Hepatic stellate cell (primary cell): Measurements from ENCODE around the gene ADCY3.
A peak's percentile ranks its signal among the peaks of the same experiment; 100 is the strongest.

Source experiments
- DNase-seq: peaks from one replicate; pipeline ENCODE4 v3.0.0; 2011; ENCODE audit warnings: low spot score

ADCY3 gene

DNA sequence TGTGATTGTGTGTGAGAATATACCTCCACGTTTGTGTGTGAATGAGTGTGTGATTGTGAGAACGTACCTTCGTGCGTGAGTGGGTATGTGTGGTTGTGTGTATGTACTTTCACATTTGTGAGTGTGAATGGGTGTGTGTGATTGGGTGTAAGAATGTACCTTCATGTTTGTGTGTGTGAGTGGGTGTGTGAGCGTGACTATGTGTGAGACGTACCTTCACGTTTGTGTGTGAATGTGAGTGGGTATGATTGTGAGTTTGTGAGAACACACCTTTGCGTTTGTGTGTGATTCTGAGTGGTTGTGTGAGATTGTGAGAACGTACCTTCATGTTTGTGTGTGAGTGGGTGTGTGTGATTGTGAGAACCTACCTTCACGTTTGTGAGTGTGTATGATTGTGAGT, 5.8 kb upstream of the ADCY3 start:
- no peak for DNase-seq

- DNase-seq, result no peak
Measured at GRCh38 chr2:24924732-24925131, 4.7 kb upstream of the ADCY3 start.

- no peak for DNase-seq
Measured at GRCh38 chr2:24924266-24924665, 4.2 kb upstream of the ADCY3 start.

GRCh38 chr2:24923106-24923505, 3.1 kb upstream of the ADCY3 start:
- DNase-seq, result no peak

DNA sequence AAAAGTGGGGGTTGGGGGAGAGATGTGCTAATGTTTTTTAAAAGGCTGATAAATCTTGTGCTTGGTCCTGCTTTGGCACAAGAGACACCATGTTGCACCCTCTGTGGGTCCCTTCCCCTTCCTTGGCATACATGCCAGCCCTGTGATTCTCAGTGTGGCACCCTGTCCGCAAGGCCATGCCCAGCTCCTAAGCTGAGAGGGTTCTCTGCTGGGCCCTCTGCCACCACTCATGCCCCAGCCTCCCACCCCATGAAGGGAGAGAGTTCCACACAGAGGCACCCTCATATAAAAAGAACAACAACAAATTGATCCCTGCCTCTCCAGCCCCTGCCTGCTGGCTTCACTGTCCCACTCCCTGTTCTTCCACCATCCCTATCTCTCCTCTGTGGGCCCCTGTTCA, 2.5 kb upstream of the ADCY3 start:
- DNase-seq, result no peak

- DNase-seq, result no peak
Measured at GRCh38 chr2:24920809-24921441, 888 bp upstream of the ADCY3 start.

DNA sequence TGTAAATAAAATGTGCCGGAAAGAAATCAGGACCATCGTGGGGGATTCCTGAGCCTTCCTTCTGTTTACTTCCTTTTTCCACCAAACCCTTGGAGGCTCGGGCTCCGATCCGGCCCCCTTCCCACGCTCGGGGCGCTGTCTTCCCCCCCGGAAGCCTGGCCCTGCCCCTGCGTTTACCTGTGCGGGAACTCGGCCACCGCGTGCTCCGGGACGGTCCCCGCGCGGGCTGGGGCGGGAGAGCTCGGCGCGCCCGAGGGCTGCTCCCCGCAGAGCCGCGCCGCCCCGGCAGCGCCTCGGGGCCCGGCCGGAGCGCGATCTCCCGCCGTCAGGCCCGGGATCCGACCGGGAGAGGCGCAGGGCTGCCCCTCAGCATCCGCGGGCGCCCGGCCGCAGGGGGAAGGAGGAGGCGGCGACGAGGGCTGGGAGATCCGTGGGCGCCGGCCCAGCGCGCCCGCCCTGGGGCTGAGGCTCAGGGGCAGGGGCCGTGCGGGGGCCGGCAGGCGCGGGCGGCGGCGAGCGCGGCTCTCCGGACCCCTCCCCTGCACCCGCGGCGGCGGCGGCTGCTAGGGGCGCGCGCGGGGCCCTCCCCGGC, 435 bp downstream of the ADCY3 start:
- peak; percentile 53 for DNase-seq

DNA sequence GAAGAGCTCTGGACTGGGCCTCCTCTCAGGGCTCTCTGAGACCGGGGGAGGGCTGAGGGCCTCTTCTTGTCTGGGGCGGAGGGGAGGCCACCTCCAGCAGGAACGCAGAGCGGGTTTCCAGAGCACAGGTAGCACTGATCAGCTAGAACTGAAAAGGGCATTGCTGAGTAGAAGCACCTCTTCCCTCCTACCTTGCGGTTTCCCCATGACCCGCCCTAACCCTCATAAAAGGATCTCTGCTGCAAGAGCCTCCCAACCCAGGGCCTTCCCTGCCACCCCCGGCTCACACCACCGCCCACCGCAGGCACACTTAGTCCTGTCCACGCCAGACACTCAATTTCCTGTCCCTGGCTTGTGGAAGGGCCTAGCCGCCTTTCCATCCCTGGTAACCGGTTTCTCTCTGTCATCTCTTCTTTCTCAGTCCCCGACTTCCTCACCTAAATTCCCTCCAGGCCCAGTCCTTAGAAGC, 966 bp downstream of the ADCY3 start:
- peak; percentile 60 for DNase-seq

GRCh38 chr2:24918326-24919036, 1.6 kb downstream of the ADCY3 start:
- peak; percentile 58 for DNase-seq

GRCh38 chr2:24917731-24918325, 2.2 kb downstream of the ADCY3 start:
- no peak for DNase-seq

DNA sequence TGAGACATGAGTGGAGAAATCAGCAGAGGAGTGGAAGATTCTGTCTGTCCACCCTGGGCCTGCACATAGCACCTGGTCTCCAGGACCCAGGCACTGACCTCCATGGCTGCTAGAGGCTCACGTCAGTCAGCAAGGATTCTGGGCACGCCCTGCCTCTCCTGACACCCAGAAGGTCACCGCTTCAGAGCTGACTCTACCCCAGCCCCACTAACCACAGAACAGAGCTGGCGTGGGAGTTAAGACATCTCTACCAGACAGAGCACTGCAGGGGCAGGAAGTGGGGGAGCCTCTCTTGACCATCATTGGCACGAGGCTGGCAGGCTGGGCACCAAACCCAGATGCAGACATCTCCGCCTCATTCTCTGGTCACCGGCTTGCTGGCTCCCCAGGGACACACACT, 3.0 kb downstream of the ADCY3 start:
- DNase-seq, result peak; percentile 77

DNA sequence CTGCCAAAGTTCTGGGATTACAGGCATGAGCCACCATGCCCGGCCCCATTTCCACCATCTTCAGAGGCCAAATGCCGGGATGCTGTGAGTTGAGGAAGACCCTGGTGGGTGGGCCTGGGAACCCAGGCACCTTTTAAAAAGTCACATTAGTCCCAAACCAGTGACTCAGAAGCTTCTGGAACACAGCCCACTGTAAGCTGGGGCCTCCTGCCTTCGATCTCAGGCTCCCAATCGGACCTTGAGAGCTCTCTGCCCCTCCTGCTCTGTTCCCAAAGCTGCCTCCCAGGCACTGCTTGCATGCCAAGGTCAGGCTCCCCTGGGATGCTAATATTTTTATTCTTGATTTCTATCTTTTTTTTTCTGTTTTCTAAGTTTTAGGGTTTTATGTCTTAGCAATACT, 4.2 kb downstream of the ADCY3 start:
- peak; percentile 78 for DNase-seq

DNA sequence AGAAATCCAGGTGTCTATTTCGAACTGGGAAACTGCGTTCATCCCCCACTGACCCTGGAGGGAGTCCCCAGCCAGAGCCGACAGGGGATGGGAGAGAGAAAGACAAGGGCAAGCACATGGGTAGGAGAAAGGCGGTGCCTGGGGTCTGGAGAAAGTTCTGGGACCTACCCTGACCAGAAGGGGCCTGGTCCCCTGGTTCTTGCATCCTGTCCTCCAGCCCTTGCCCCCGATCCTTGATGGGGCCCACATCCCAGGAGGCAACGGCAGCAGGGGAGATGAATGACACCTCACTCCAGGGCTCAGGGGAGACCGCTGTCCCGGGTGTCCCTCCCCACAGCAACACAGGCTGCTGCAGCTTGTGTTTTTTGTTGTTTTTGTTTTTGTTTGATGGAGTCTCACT, 4.9 kb downstream of the ADCY3 start:
- no peak for DNase-seq

- no peak for DNase-seq
Measured at GRCh38 chr2:24914713-24915112, 5.3 kb downstream of the ADCY3 start.

DNA sequence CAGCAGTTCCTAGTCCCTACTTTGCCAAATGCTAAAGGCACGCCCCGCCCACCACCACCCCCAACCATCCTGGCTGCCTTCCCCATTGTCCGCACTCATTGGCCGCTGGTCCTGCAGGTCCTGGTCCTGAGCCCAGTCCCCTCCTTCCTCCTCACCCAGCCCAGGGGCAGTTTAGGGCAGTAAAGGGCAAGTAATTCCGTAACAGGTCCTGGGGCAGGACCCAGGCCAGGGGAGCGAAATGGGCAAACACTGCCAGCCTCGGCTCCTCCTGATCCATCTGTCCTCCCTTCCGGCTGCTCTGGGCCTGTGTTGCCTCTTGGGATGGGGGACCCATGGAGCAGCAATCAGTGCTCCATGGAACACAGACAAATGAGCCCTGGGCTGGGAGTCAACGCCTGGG, 6.1 kb downstream of the ADCY3 start:
- DNase-seq, result no peak

GRCh38 chr2:24912986-24913385, 7.1 kb downstream of the ADCY3 start:
- no peak for DNase-seq

DNA sequence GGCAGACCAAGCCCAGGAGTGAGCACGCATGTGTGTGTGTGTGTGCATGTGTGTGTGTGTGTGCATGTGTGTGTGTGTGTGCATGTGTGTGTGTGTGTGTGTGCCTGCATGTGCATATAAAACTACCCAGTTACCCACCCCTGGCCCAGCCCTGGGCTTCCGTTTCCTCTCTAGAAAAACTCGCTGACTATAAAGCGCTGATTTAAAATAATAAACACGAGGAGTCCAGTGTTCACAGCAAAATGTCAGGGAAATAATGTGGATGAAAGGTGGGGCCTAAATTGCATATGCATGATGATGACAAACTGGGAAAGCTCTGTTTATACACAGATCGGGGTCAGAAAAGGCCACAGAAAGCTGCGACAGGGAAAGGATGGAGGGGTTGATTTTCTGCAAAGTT, 7.5 kb downstream of the ADCY3 start:
- peak; percentile 53 for DNase-seq

GRCh38 chr2:24910245-24910644, 9.8 kb downstream of the ADCY3 start:
- no peak for DNase-seq

DNA sequence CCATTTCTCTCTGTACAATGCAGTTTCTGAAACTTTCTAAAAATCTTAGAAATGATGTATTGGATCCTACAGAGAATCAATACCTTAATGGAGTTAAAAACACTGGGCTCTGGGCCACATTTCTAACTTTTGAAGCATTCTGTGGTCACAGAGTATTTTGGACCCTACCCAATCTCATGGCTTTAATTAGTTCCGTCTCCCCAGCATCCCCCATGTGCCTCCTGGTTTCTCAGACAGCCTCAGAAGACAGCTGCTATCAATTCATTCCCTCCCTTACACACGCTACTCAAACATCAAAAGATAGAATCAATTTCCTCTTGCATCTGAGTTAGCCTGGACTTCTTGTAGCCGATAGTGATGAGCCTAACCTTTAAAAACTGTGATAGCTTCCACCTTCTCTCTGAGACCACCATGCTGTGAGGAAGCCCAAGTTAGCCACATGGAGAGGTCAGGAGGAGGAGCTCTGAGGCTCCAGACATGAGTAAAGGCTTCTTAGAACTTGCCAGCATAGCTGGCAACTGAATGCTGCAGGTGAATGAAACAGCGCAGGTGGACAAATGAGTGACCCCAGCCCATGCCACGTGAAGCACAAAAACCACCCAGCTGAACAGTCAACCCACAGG, 10.4 kb downstream of the ADCY3 start:
- DNase-seq, result no peak

GRCh38 chr2:24908461-24908901, 11.6 kb downstream of the ADCY3 start:
- DNase-seq, result no peak

GRCh38 chr2:24907116-24907515, 12.9 kb downstream of the ADCY3 start:
- peak; percentile 71 for DNase-seq

DNA sequence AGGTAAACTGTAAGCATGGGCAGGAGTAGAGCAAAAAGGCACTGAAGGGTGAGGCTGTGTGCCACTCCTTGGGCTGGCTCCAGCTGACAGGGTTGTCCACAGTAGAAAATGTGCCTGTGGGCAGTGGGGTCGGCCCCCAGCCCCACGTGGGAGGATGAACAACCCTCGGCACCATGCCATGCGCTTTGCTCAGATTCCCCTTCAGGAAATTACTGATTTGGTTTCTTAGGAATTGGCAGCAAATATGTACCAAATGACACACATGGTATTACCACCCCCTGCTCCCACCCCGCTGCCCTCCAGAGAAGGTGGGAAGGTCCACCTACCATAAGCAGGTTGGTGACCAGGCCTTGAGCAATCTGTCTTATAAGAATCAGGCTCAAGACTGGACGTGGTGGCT, 13.6 kb downstream of the ADCY3 start:
- no peak for DNase-seq
